ENCODE data around the gene STARD5.

Gene STARD5

GRCh38 chr15:81271761-81272644 is 51.9 kb downstream of the STARD5 start:
- no peak overlapping the region for H3K27ac ChIP-seq
- no peak for TF ChIP-seq ZFX (IDR thresholded peaks at IDR 0.05)
- TF ChIP-seq, protein P1, sequence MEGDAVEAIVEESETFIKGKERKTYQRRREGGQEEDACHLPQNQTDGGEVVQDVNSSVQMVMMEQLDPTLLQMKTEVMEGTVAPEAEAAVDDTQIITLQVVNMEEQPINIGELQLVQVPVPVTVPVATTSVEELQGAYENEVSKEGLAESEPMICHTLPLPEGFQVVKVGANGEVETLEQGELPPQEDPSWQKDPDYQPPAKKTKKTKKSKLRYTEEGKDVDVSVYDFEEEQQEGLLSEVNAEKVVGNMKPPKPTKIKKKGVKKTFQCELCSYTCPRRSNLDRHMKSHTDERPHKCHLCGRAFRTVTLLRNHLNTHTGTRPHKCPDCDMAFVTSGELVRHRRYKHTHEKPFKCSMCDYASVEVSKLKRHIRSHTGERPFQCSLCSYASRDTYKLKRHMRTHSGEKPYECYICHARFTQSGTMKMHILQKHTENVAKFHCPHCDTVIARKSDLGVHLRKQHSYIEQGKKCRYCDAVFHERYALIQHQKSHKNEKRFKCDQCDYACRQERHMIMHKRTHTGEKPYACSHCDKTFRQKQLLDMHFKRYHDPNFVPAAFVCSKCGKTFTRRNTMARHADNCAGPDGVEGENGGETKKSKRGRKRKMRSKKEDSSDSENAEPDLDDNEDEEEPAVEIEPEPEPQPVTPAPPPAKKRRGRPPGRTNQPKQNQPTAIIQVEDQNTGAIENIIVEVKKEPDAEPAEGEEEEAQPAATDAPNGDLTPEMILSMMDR (conservative IDR thresholded peaks at IDR 0.05) = no peak

- no peak overlapping the region for H3K27ac ChIP-seq
- TF ChIP-seq ZFX (IDR thresholded peaks at IDR 0.05) = no peak
- TF ChIP-seq, protein P1 (conservative IDR thresholded peaks at IDR 0.05) = no peak
These were observed 53.0 kb downstream of the STARD5 start for GRCh38 chr15:81270781-81271491.

- TF ChIP-seq ZFX (IDR thresholded peaks at IDR 0.05) = no peak
- TF ChIP-seq, protein P1 (conservative IDR thresholded peaks at IDR 0.05) = no peak
- no peak overlapping the region for H3K27ac ChIP-seq
These were observed 53.8 kb downstream of the STARD5 start for GRCh38 chr15:81270188-81270587.

DNA sequence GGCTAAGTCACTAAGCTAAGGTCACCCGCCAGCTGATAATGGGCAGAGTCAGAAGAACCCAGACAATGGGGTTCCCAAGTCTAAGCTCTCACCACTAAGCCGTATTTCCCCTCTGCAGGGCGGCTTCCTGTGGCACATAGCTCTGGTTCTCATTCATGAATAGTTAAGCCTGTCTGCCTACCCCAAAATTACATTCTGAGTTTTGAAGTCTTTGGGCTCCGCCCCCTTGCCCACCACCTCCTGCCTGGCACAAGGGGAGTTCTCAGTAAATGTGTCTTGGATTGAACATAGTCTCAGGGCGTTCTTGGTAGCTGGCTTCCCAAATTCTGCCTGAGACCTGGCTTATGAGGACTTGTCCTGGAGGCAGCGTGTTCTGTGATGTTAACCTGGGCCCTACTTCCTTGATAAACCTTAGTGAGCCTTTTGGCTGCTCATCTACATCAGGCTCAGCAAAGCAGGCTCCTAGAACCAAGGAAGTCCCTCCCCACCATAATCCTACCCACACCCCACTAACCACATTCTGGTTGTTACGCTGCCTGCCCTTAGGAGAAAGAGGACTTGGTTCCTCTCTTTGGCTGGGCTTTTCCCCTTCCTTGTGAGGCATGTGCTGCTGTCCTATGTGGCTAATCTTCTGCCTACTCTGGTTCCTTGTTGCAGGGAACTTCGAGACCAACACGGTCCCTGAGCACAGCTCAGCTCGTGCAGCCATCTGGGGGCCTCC is 54.9 kb downstream of the STARD5 start:
- no peak for TF ChIP-seq ZFX (IDR thresholded peaks at IDR 0.05)
- TF ChIP-seq, protein P1 (conservative IDR thresholded peaks at IDR 0.05) = no peak
- H3K27ac ChIP-seq = no peak overlapping the region

DNA sequence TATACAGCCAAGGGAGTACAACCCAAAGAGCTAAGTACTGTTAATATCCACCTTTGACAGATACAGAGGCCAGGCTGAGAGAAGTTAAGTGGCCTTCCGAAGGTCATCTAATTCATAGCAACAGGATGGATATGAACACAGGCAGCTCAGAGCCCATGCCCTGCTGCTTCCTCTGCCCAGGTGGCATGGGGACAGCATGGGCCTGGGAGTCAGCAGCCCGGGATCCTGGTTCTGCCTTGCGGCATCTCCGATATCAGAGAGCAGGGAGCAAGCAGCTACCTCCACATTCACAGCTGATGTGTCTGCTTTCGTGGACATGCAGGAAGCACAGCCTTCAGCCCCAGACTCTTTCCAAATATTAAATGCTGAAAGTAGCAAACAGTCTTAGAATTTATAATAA is 55.6 kb downstream of the STARD5 start:
- TF ChIP-seq ZFX (IDR thresholded peaks at IDR 0.05) = no peak
- TF ChIP-seq, protein P1 (conservative IDR thresholded peaks at IDR 0.05) = no peak
- no peak overlapping the region for H3K27ac ChIP-seq

DNA sequence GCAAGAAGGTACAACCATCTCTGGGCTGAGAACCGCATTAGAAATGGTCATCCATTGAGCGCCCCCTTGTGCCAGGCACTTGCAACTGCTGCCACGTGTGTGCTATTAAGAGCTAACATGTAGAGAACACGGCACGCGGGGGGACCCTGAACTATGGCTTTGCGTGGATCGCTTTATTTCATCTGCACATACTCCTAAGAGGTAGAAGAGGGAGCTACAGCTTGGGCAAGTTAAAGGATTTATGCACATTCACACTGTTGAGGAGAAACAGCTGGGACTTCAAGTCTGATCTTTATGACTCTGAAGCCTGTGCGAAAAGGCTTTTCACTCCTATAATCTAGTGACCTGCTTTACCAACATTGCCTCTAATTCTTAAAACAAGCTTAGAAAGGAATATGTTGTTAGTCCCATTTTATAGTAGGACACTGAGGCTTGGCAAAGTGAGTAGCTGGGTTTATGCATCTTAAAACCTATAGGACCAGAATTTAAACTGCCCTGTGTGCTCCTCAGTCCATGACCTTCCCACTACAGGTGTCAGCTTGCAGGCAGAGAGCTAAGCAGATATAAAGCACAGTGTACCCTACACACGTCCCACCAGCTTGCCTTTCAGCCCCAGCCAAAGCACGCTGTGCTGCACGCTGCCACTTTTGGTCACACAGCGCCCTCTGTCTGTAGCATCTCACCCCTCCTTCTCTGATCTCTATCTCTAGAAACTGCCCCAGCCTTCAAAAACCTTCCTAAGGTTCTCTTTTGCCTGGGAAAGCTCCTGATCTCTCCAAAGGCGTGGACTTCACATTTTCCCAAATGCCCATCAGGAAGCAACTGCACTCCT is 57.8 kb downstream of the STARD5 start:
- H3K27ac ChIP-seq = peak overlapping the region; percentile 6; the same call in 1 of the 2 replicates
- TF ChIP-seq, protein P1 (conservative IDR thresholded peaks at IDR 0.05) = peak; percentile 96
- no peak for TF ChIP-seq ZFX (IDR thresholded peaks at IDR 0.05)

All from C4-2B (cell line).